ENCODE data around the gene FN1. TPM values are rescaled to one million over a fixed set of nuclear protein-coding genes. Genes with fewer than 3 reads are reported as not detected.

The FN1 gene
- total RNA-seq, 4 donors from 2014 or later, result 89.6 to 220 (median 177) TPM

- no peak for ATAC-seq (ENCODE audit: low FRiP score)
Measured at GRCh38 chr2:215418064-215418963, 17.6 kb downstream of the FN1 start.

DNA sequence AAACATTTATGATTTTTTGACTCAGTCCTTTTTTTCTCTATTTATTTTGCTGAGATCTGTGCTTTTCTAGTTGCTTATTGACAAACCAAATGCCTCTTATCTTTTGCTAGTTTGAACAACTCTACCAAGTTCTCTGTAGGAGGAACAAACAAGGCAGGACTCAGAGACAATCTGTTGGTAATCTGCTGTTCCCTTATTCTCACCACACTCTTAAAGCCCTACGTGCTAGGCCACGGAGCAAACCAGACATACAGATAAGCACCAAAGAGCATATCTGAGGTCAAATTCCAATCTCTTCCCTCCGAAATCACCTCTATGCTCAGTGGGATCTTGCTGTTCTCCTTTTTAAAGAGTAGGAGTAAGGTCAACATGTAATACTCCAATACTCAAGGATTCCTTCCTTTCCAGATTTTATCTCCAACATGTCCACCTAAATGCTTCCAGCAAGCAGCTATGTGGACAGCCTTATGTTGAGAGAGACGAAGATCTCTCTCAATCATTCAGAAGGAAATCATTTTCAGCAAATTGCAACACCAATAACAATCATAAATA, 18.4 kb downstream of the FN1 start:
- ATAC-seq (ENCODE audit: low FRiP score) (no peak), DNase-seq (ENCODE audit: low spot score) (no peak)
- TF ChIP-seq CTCF (IDR thresholded peaks at IDR 0.05), result no peak

More at GRCh38 chr2:215418064-215418963, 17.6 kb downstream of the FN1 start:
- DNase-seq (ENCODE audit: low spot score), result no peak
- TF ChIP-seq CTCF (IDR thresholded peaks at IDR 0.05), result no peak

DNA sequence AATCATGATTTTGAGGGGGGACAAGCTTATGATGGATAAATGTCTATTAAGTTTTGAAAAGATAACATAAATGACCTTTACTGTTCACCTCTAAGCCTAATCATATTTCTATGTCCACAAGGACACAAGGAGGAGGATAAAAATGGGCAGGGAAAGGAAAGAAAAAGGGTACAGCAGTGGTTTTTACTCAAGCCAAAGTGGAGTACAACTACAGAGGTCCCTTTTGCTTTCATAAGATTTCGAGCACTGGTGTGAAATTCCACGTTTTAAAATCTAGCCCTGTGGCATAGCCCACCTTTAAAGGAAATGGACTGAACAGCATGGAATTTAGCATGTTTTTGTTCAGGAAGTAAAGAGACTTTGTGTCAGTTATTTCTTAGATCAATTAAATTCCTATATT, 19.2 kb downstream of the FN1 start:
- no peak for TF ChIP-seq CTCF (IDR thresholded peaks at IDR 0.05)
- no peak for DNase-seq (ENCODE audit: low spot score)
- ATAC-seq (ENCODE audit: low FRiP score), result no peak

DNA sequence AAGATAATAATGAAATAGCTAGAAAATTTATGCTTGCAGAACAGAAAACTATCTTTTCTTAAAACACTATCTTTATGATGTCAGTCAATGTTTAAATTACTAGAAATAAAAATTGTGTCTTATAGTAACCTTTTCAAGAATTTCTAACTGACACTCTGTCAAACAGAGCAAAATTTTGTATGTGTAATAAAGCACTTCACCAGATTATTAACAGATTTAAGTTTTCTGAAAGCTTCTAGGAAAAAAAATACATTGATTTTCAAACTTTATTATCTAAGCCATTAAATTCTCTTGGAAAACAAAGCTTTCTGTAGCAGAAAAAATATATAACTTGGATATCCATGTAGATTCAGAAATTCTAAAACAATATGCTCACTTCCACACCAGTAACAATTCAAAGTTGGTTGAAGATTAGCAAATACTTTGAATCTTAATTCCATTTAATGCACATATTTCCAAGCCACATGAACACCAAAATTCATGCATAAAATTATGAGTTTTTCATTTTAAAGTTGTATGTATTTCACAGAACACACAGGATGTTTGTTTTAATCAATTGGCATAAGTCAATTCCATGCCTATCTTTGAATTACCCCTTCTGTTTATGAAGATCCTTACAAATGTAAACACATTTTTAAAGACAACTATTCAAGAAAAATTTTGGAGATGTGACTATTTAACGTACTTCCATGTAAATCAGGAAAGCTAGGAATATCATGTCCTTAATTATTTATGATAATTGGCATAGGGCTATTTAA, 19.9 kb downstream of the FN1 start:
- ATAC-seq (ENCODE audit: low FRiP score) (no peak), DNase-seq (ENCODE audit: low spot score) (no peak)
- TF ChIP-seq CTCF (IDR thresholded peaks at IDR 0.05), result no peak

DNA sequence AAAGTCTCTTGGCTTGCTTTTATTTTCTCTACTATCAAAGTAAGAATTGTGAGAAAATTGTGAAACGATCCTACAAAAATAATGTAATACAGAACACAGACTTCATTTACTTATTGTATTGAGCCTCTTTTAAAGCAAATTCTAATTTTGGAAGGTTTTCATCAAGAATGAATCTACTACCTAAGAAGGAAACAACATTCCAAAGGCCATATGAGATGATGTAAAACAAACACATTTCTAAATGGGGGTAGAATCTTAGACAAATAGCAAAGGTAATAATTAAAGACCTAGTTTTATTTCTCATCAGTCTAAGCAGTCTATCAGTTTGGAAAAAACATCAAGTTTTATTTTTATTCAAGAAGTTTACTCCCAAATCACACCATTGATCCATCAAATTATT, 20.6 kb downstream of the FN1 start:
- DNase-seq (ENCODE audit: low spot score) (no peak), ATAC-seq (ENCODE audit: low FRiP score) (no peak)
- TF ChIP-seq CTCF (IDR thresholded peaks at IDR 0.05), result no peak

DNA sequence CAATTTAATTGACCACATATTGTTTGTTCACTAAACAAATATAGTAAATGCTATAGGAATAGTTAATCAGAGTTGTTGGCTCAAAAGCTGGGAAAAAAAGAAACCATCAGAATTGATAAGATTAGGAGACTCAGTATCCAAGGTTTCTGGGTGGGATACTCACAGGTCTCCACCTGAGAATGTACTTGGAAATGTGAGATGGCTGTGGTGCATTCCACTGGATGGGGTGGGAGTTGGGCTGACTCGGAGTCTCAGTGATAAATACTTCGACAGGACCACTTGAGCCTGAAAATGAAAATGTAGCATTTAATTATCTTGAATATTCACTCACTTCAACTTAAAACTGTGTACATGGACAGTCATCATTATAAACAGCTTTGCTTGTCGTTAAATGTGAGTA, 21.2 kb downstream of the FN1 start:
- no peak for TF ChIP-seq CTCF (IDR thresholded peaks at IDR 0.05)
- no peak for DNase-seq (ENCODE audit: low spot score)
- ATAC-seq (ENCODE audit: low FRiP score), result no peak

Data from omental fat pad (tissue), 4 donors.